ENCODE results near the gene NAV2.

DNA sequence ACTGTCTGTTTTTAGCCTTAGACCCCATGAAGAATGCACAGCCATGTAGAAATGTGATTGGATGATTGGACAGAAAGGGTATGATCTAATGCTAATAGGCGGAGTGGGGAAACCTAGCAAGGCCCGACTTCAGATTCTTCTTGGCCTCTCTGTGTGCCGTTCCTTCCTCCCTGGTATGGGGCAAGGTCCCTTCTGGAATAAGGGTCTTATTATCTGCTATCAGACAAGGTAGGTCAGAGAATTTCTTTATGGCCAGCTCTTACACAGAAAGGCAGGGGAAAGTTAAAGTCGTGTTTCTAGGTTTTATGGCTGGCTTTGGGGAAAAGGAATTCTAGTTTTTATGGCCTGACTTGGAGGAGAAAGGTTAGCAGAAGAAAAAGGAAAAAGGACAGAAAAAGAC lies 417.0 kb downstream of the NAV2 start:
- no peak for TF ChIP-seq POLR2A (IDR thresholded peaks at IDR 0.05; ENCODE audit: low read length)
- no peak for TF ChIP-seq GATA1 (IDR thresholded peaks at IDR 0.05; ENCODE audit: low read depth, low read length)

Measured in erythroblast (primary cell).